H9 (cell line): ENCODE data around the gene CLEC9A. TPM values are rescaled to one million over a fixed set of nuclear protein-coding genes. Genes with fewer than 3 reads are reported as not detected.

Source experiments
- DNase-seq: peaks from one replicate; pipeline ENCODE4 v3.0.0-alpha.2; 2017
- H2AFZ ChIP-seq: one replicate; pipeline ENCODE4 v1.6.1; 2013; ENCODE audit warnings: mild to moderate bottlenecking, low read length, control low read depth, moderate library complexity
- H2AK5ac ChIP-seq: 2 replicates; pipeline ENCODE4 v1.6.1; 2013; ENCODE audit warnings: low read length, control low read depth, mixed read lengths; ENCODE audit not compliant: insufficient read length
- H2BK120ac ChIP-seq: one replicate; pipeline ENCODE4 v1.6.1; 2013; ENCODE audit warnings: low read depth, mild to moderate bottlenecking, low read length, control low read depth, inconsistent platforms; ENCODE audit not compliant: poor library complexity, severe bottlenecking
- H2BK12ac ChIP-seq: 2 replicates; pipeline ENCODE4 v1.6.1; 2013; ENCODE audit warnings: low read length, control low read depth, mixed read lengths, low read depth; ENCODE audit not compliant: insufficient read length
- H2BK15ac ChIP-seq: 2 replicates; pipeline ENCODE4 v1.6.1; 2013; ENCODE audit warnings: low read depth, low read length, control low read depth
- H2BK20ac ChIP-seq: one replicate; pipeline ENCODE4 v1.6.1; 2013; ENCODE audit warnings: low read depth, mild to moderate bottlenecking, low read length, control low read depth, inconsistent platforms; ENCODE audit not compliant: poor library complexity, severe bottlenecking
- H2BK5ac ChIP-seq: 2 replicates; pipeline ENCODE4 v1.6.1; 2013; ENCODE audit warnings: low read length, control low read depth, mixed read lengths; ENCODE audit not compliant: insufficient read length
- H3K14ac ChIP-seq: 2 replicates; pipeline ENCODE4 v1.6.1; 2013; ENCODE audit warnings: low read length, control low read depth; ENCODE audit not compliant: insufficient read depth
- H3K18ac ChIP-seq: 2 replicates; pipeline ENCODE4 v1.6.1; 2013; ENCODE audit warnings: low read depth, mild to moderate bottlenecking, mixed read lengths, low read length, control low read depth; ENCODE audit not compliant: insufficient read length
- H3K23ac ChIP-seq: 2 replicates; pipeline ENCODE4 v1.6.1; 2013; ENCODE audit warnings: low read length, control low read depth, mixed read lengths, low read depth; ENCODE audit not compliant: insufficient read length
- H3K23me2 ChIP-seq: 2 replicates; pipeline ENCODE4 v1.6.1; 2013; ENCODE audit warnings: low read depth, mild to moderate bottlenecking, mixed read lengths, low read length, control low read depth; ENCODE audit not compliant: insufficient read length, poor library complexity, severe bottlenecking
- H3K27ac ChIP-seq: 2 replicates; pipeline ENCODE4 v1.5.1; 2013; ENCODE audit warnings: low read length, control low read depth, mixed read lengths, low read depth; ENCODE audit not compliant: insufficient read length
- H3K27me3 ChIP-seq: 2 replicates; pipeline ENCODE4 v1.6.1; 2013; ENCODE audit warnings: low read length, control low read depth, inconsistent platforms; ENCODE audit not compliant: insufficient read depth
- H3K4ac ChIP-seq: 2 replicates; pipeline ENCODE4 v1.6.1; 2013; ENCODE audit warnings: low read depth, mild to moderate bottlenecking, control low read depth, inconsistent platforms, low read length, moderate library complexity
- H3K4me1 ChIP-seq: 2 replicates; pipeline ENCODE4 v1.6.1; 2013; ENCODE audit warnings: low read length, control low read depth, inconsistent platforms; ENCODE audit not compliant: insufficient read depth
- H3K4me2 ChIP-seq: 2 replicates; pipeline ENCODE4 v1.6.1; 2013; ENCODE audit warnings: low read length, control low read depth, mixed read lengths; ENCODE audit not compliant: insufficient read length, insufficient read depth
- H3K56ac ChIP-seq: 2 replicates; pipeline ENCODE4 v1.6.1; 2013; ENCODE audit warnings: low read depth, mild to moderate bottlenecking, mixed read lengths, low read length, control low read depth; ENCODE audit not compliant: insufficient read length
- H3K79me1 ChIP-seq: 2 replicates; pipeline ENCODE4 v1.6.1; 2013; ENCODE audit warnings: low read depth, mild to moderate bottlenecking, moderate library complexity, low read length, control low read depth, inconsistent platforms; ENCODE audit not compliant: insufficient read depth, poor library complexity, severe bottlenecking
- H3K79me2 ChIP-seq: 2 replicates; pipeline ENCODE4 v1.6.1; 2013; ENCODE audit warnings: low read length, control low read depth, inconsistent platforms; ENCODE audit not compliant: insufficient read depth
- H3K9ac ChIP-seq: 2 replicates; pipeline ENCODE4 v1.6.1; 2013; ENCODE audit warnings: low read length, control low read depth, mixed read lengths; ENCODE audit not compliant: insufficient read length; ENCODE audit errors: extremely low read depth
- H3K9me3 ChIP-seq: one replicate; pipeline ENCODE4 v1.6.1; 2013; ENCODE audit warnings: low read depth, low read length, inconsistent platforms; ENCODE audit not compliant: control insufficient read depth
- H3T11ph ChIP-seq: one replicate; pipeline ENCODE4 v1.6.1; 2013; ENCODE audit warnings: mild to moderate bottlenecking, low read length, control low read depth, inconsistent platforms
- H4K20me1 ChIP-seq: one replicate; pipeline ENCODE4 v1.6.1; 2013; ENCODE audit not compliant: control insufficient read depth, insufficient read length, insufficient read depth
- H4K5ac ChIP-seq: 2 replicates; pipeline ENCODE4 v1.6.1; 2013; ENCODE audit warnings: low read depth, mild to moderate bottlenecking, mixed read lengths, low read length, control low read depth; ENCODE audit not compliant: insufficient read length
- H4K8ac ChIP-seq: replicated peaks from 2 replicates; pipeline ENCODE4 v1.6.1; 2013; ENCODE audit warnings: low read length, control low read depth, mixed read lengths, low read depth; ENCODE audit not compliant: insufficient read length
- H4K91ac ChIP-seq: 2 replicates; pipeline ENCODE4 v1.6.1; 2013; ENCODE audit warnings: low read depth, mild to moderate bottlenecking, moderate library complexity, mixed read lengths, low read length, control low read depth; ENCODE audit not compliant: insufficient read length
- H3K27ac Mint-ChIP-seq, 3 experiments: 2 replicates in 2 of 3; 3 replicates in 1 of 3; pipeline ENCODE4 v1.8.0; 2020 to 2021; ENCODE audit warnings: mixed read lengths in 3 of 3, mild to moderate bottlenecking in 1 of 3, moderate library complexity in 1 of 3
- H3K27me3 Mint-ChIP-seq: 2 replicates; pipeline ENCODE4 v1.8.0; 2021; ENCODE audit warnings: low read depth, mild to moderate bottlenecking, moderate library complexity, mixed read lengths
- H3K36me3 Mint-ChIP-seq, 3 experiments: 2 replicates in 2 of 3; 3 replicates in 1 of 3; pipeline ENCODE4 v1.8.0; 2020 to 2021; ENCODE audit warnings: low read depth in 3 of 3, mixed read lengths in 3 of 3; ENCODE audit not compliant: insufficient read depth in 1 of 3
- H3K4me1 Mint-ChIP-seq, 2 experiments: 2 replicates each; pipeline ENCODE4 v1.8.0; 2020; ENCODE audit warnings: mixed read lengths in 2 of 2
- H3K4me3 Mint-ChIP-seq, 2 experiments: 2 replicates in 1 of 2; 3 replicates in 1 of 2; pipeline ENCODE4 v1.8.0; 2020 to 2021; ENCODE audit warnings: mild to moderate bottlenecking in 2 of 2, mixed read lengths in 2 of 2, moderate library complexity in 1 of 2
- H3K9me3 Mint-ChIP-seq, 2 experiments: 2 replicates in 1 of 2; 3 replicates in 1 of 2; pipeline ENCODE4 v1.8.0; 2020; ENCODE audit warnings: mild to moderate bottlenecking in 2 of 2, mixed read lengths in 2 of 2, moderate library complexity in 1 of 2
- WGBS: extraction: QIAGEN DNeasy Blood & Tissue Kit; methylation state at CpG from one replicate; pipeline ENCODE4 v1.1.7; 2013; ENCODE audit warnings: missing lambda C conversion rate, low lambda C conversion rate, mixed read lengths; ENCODE audit not compliant: insufficient read length; ENCODE audit errors: extremely low coverage; 5-methylcytosine and 5-hydroxymethylcytosine counted together
- total RNA-seq: library from RNA; stranded (reverse); gene quantifications from 2 replicates; pipeline ENCODE4 v1.2.1, GENCODE V29; 2021
- TF ChIP-seq, protein P1 (sequence below): fragments of 200-600 bp; sonication (generic); conservative IDR thresholded peaks from 3 replicates; pipeline ENCODE4 v1.8.0; 2021; ENCODE audit warnings: antibody characterized with exemption, mild to moderate bottlenecking

Gene CLEC9A
- total RNA-seq, 1 experiment from 2014 or later: not detected

DNA sequence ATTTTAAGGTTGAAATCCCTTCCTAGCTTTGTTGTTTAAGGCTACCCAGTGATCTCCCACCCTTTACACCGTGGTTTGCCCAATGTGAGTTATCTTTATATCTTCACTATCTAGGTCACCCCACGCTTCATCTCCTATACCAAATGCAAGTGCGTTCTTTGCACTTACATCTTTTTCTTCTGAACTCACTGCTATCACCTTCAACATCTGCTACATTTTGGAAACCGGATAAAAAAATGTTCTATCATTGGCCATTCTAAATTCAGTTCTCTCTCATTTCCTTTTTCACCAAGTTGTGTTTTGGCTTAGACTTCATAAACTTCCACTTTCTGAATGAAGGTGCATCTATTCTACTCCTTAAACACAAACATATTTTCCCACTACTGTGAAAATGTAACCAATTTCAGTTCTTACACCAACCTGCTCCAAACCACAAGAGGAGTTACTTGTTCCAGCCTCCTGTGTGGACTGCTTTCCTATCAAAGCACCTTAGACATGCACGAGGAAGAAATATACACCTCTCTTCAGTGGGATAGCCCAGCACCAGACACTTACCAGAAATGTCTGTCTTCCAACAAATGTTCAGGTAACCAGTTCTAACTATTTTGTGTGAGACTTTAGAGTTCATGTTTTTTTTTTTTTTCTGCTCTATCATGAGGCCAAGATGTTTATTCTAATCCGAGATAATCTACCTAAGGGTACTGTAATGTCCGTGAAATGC is 21.9 kb downstream of the CLEC9A start:
- H3K27ac ChIP-seq: no peak overlapping the region
- peaks cover 0 to 9% (median 2%) of the 10 kb centered on the region in 3 experiments; a peak in 3 of 7 replicates for H3K36me3 Mint-ChIP-seq
- H2BK12ac ChIP-seq: no peak overlapping the region
- H2AK5ac ChIP-seq: no peak overlapping the region
- no peaks in the 10 kb centered on the region for H3K79me1 ChIP-seq
- H2BK5ac ChIP-seq: no peak overlapping the region
- no peak overlapping the region for H2BK120ac ChIP-seq
- no peak overlapping the region for H3K14ac ChIP-seq
- WGBS: no CpG with 5 or more reads among the region's 7 CpGs
- H3K18ac ChIP-seq: no peak overlapping the region
- H4K8ac ChIP-seq: no peak overlapping the region
- H3K9me3 ChIP-seq: no peaks in the 10 kb centered on the region
- TF ChIP-seq, protein P1, sequence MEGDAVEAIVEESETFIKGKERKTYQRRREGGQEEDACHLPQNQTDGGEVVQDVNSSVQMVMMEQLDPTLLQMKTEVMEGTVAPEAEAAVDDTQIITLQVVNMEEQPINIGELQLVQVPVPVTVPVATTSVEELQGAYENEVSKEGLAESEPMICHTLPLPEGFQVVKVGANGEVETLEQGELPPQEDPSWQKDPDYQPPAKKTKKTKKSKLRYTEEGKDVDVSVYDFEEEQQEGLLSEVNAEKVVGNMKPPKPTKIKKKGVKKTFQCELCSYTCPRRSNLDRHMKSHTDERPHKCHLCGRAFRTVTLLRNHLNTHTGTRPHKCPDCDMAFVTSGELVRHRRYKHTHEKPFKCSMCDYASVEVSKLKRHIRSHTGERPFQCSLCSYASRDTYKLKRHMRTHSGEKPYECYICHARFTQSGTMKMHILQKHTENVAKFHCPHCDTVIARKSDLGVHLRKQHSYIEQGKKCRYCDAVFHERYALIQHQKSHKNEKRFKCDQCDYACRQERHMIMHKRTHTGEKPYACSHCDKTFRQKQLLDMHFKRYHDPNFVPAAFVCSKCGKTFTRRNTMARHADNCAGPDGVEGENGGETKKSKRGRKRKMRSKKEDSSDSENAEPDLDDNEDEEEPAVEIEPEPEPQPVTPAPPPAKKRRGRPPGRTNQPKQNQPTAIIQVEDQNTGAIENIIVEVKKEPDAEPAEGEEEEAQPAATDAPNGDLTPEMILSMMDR: no peak
- no peaks in the 10 kb centered on the region for H3K79me2 ChIP-seq
- no peak overlapping the region for H3K4ac ChIP-seq
- H3K4me1 ChIP-seq: no peaks in the 10 kb centered on the region
- H2AFZ ChIP-seq: no peak overlapping the region
- no peaks in the 10 kb centered on the region for H3K23me2 ChIP-seq
- H3K27ac Mint-ChIP-seq: no peak overlapping the region
- no peak overlapping the region for H3K56ac ChIP-seq
- H3K27me3 ChIP-seq: no peaks in the 10 kb centered on the region
- H4K5ac ChIP-seq: no peak overlapping the region
- no peak overlapping the region for H4K91ac ChIP-seq
- peaks cover 3 to 12% of the 10 kb centered on the region in 2 experiments; a peak in 4 of 5 replicates for H3K9me3 Mint-ChIP-seq
- H3T11ph ChIP-seq: no peak overlapping the region
- no peak overlapping the region for H3K9ac ChIP-seq
- H3K4me3 Mint-ChIP-seq: no peak overlapping the region
- H2BK15ac ChIP-seq: no peak overlapping the region
- H4K20me1 ChIP-seq: no peaks in the 10 kb centered on the region
- H3K4me1 Mint-ChIP-seq: no peaks in the 10 kb centered on the region
- no peak overlapping the region for H2BK20ac ChIP-seq
- peaks cover 29% of the 10 kb centered on the region for H3K27me3 Mint-ChIP-seq
- H3K4me2 ChIP-seq: no peak overlapping the region
- H3K23ac ChIP-seq: no peak overlapping the region
- no peak for DNase-seq
